Medulla oblongata (tissue), 1 donor: ENCODE results near the gene CHRNA1.
"Not testable (repeated sequence)": the region's sequence is repeated elsewhere in the genome, so short reads cannot be mapped to it uniquely, and the experiment has no call there.

ENCODE experiments used
- DNase-seq: peaks from one replicate; pipeline ENCODE4 v3.0.0-alpha.2; 2015; ENCODE audit errors: extremely low spot score

The CHRNA1 gene

GRCh38 chr2:174717273-174717672 is 47.0 kb downstream of the CHRNA1 start:
- no peak for DNase-seq

- no peak for DNase-seq
These were observed 47.5 kb downstream of the CHRNA1 start for GRCh38 chr2:174716785-174717184.

- no peak for DNase-seq
These were observed 50.6 kb downstream of the CHRNA1 start for GRCh38 chr2:174713686-174714085.

GRCh38 chr2:174711206-174711605 is 53.1 kb downstream of the CHRNA1 start:
- DNase-seq = no peak

GRCh38 chr2:174709416-174710004 is 54.8 kb downstream of the CHRNA1 start:
- not testable (repeated sequence) for DNase-seq

GRCh38 chr2:174708713-174709112 is 55.6 kb downstream of the CHRNA1 start:
- no peak for DNase-seq

- no peak for DNase-seq
These were observed 59.0 kb downstream of the CHRNA1 start for GRCh38 chr2:174705321-174705720.

- DNase-seq = no peak
These were observed 59.6 kb downstream of the CHRNA1 start for GRCh38 chr2:174704642-174705041.

- no peak for DNase-seq
These were observed 60.2 kb downstream of the CHRNA1 start for GRCh38 chr2:174704061-174704460.

- no peak for DNase-seq
These were observed 60.8 kb downstream of the CHRNA1 start for GRCh38 chr2:174703430-174703829.

- no peak for DNase-seq
These were observed 61.7 kb downstream of the CHRNA1 start for GRCh38 chr2:174702541-174702940.

- peak; percentile 78 for DNase-seq
These were observed 64.1 kb downstream of the CHRNA1 start for GRCh38 chr2:174699993-174700766.
